Left ventricle myocardium inferior (tissue), 1 donor: ENCODE data around the gene KRTAP10-10. TPM values are rescaled to one million over a fixed set of nuclear protein-coding genes. Genes with fewer than 3 reads are reported as not detected.

ENCODE experiments used
- DNase-seq: peaks from one replicate; pipeline ENCODE4 v3.0.0-alpha.2; 2020
- H3K27ac ChIP-seq: fragments of 200-600 bp; replicated peaks from 2 replicates; pipeline ENCODE4 v1.8.0; 2021
- H3K27me3 ChIP-seq: fragments of 200-600 bp; 2 replicates; pipeline ENCODE4 v1.8.0; 2021; ENCODE audit warnings: low read depth
- H3K36me3 ChIP-seq: fragments of 200-600 bp; 2 replicates; pipeline ENCODE4 v1.8.0; 2021
- H3K4me1 ChIP-seq: fragments of 200-600 bp; 2 replicates; pipeline ENCODE4 v1.8.0; 2021
- H3K4me3 ChIP-seq: fragments of 200-600 bp; 2 replicates; pipeline ENCODE4 v1.8.0; 2021; ENCODE audit warnings: mild to moderate bottlenecking, moderate library complexity
- H3K9me3 ChIP-seq: fragments of 200-600 bp; replicated peaks from 2 replicates; pipeline ENCODE4 v1.8.0; 2021
- CTCF ChIP-seq: fragments of 200-600 bp; IDR thresholded peaks from 2 replicates; pipeline ENCODE4 v1.8.0; 2021; ENCODE audit warnings: antibody characterized with exemption, mild to moderate bottlenecking, borderline replicate concordance
- intact Hi-C: fragments of 100-400 bp; cut with micrococcal nuclease; formaldehyde crosslinking; loops from one replicate; pipeline ENCODE4 v1.11.0; 2022
- total RNA-seq: library from RNA; stranded (reverse); fragmentation: NEBNext Ultra II Directional; extraction: Animal tissue kit (Norgen Biotek cat#: 25700); gene quantifications from one replicate; pipeline ENCODE4 v1.2.1, GENCODE V29; 2021
- donor health status: DM: no; HTN: yes; CAD: no; lungs with severe emphysema.

The KRTAP10-10 gene
- total RNA-seq, 1 donor from 2014 or later, result not detected

GRCh38 chr21:44677881-44678280 is 40.7 kb downstream of the KRTAP10-10 start:
- no peak for DNase-seq
- Histone ChIP-seq H3K4me3 (no peak overlapping the region), H3K27me3 (peaks cover 12% of the 10 kb centered on the region), H3K9me3 (peaks cover 6% of the 10 kb centered on the region), H3K4me1 (no peaks in the 10 kb centered on the region), H3K36me3 (no peaks in the 10 kb centered on the region), H3K27ac (no peak overlapping the region)
- TF ChIP-seq CTCF, result no peak
- intact Hi-C loops, result no loop called here

- Histone ChIP-seq H3K36me3 (no peaks in the 10 kb centered on the region), H3K4me3 (no peak overlapping the region), H3K9me3 (no peaks in the 10 kb centered on the region), H3K4me1 (no peaks in the 10 kb centered on the region), H3K27ac (no peak overlapping the region), H3K27me3 (peaks cover 18% of the 10 kb centered on the region)
- DNase-seq, result no peak
- intact Hi-C loops, result no loop called here
- no peak for TF ChIP-seq CTCF
Measured at GRCh38 chr21:44681152-44681551, 44.0 kb downstream of the KRTAP10-10 start.

- no peak for DNase-seq
- no peaks in the 10 kb centered on the region for H3K9me3 ChIP-seq
- TF ChIP-seq CTCF, result no peak
- H3K27me3 ChIP-seq, result peaks cover 27% of the 10 kb centered on the region
- no peak within 1 kb of the TSS for H3K4me3 ChIP-seq
- no peaks in the 10 kb centered on the region for H3K36me3 ChIP-seq
- no peaks in the 10 kb centered on the region for H3K4me1 ChIP-seq
- intact Hi-C loops, result no loop called here
- H3K27ac ChIP-seq, result no peak within 1 kb of the TSS
Measured at GRCh38 chr21:44681861-44682579, 44.9 kb downstream of the KRTAP10-10 start, which contains the start of gene KRTAP12-1. Gene KRTAP12-1 (minus strand): TSS chr21:44682163. CDS start chr21:44682123, 40 bp downstream.

- intact Hi-C loops, result no loop called here
- H3K9me3 ChIP-seq, result no peaks in the 10 kb centered on the region
- no peaks in the 10 kb centered on the region for H3K36me3 ChIP-seq
- no peak for DNase-seq
- no peaks in the 10 kb centered on the region for H3K4me1 ChIP-seq
- H3K27me3 ChIP-seq, result peaks cover 34% of the 10 kb centered on the region
- no peak for TF ChIP-seq CTCF
- H3K27ac ChIP-seq, result no peak overlapping the region
- H3K4me3 ChIP-seq, result no peak overlapping the region
Measured at GRCh38 chr21:44682580-44683151, 45.5 kb downstream of the KRTAP10-10 start.

- no peak for TF ChIP-seq CTCF
- no peaks in the 10 kb centered on the region for H3K9me3 ChIP-seq
- peaks cover 47% of the 10 kb centered on the region for H3K27me3 ChIP-seq
- H3K36me3 ChIP-seq, result no peaks in the 10 kb centered on the region
- no peak overlapping the region for H3K27ac ChIP-seq
- H3K4me1 ChIP-seq, result no peaks in the 10 kb centered on the region
- H3K4me3 ChIP-seq, result no peak overlapping the region
- no peak for DNase-seq
- intact Hi-C loops, result no loop called here
Measured at GRCh38 chr21:44684077-44684476, 46.9 kb downstream of the KRTAP10-10 start.
